ENCODE data around the gene PACRG. TPM values are rescaled to one million over a fixed set of nuclear protein-coding genes. Genes with fewer than 3 reads are reported as not detected.

Gene PACRG
- total and polyA plus RNA-seq, 10 of the 15 experiments (the other 5 are each of a cell fraction or from before 2014, with no cell fraction given) = not detected

DNA sequence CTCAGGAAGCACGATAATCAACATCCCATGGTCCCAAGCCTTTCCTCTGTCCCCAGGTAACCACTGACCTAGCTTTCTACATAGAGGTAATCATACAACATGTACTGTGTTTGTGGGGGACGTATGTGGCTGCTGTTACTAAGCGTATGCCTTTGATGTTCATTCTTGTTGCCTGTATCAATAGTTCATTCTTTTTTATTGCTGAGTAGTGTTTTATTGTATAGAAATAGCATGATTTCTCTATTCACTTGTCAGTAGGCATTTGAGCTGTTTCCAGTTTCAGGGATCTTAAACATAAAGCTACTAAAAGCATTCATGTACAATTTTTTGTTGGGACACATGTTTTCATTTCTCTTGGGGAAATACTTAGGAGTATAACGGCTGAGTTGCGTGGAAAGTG lies 185.4 kb downstream of the PACRG start:
- no peak for TF ChIP-seq MTA2 (IDR thresholded peaks at IDR 0.05; ENCODE audit: low read depth)
- TF ChIP-seq EZH2 (IDR thresholded peaks at IDR 0.05; ENCODE audit: borderline replicate concordance, control insufficient read depth, low read depth, low read length) = no peak
- no peak for TF ChIP-seq PAX8 (IDR thresholded peaks at IDR 0.05)
- TF ChIP-seq, protein P1, sequence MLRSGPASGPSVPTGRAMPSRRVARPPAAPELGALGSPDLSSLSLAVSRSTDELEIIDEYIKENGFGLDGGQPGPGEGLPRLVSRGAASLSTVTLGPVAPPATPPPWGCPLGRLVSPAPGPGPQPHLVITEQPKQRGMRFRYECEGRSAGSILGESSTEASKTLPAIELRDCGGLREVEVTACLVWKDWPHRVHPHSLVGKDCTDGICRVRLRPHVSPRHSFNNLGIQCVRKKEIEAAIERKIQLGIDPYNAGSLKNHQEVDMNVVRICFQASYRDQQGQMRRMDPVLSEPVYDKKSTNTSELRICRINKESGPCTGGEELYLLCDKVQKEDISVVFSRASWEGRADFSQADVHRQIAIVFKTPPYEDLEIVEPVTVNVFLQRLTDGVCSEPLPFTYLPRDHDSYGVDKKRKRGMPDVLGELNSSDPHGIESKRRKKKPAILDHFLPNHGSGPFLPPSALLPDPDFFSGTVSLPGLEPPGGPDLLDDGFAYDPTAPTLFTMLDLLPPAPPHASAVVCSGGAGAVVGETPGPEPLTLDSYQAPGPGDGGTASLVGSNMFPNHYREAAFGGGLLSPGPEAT (IDR thresholded peaks at IDR 0.05; ENCODE audit: low read depth) = no peak
- no peak for TF ChIP-seq TBL1XR1 (IDR thresholded peaks at IDR 0.05; ENCODE audit: low read depth, low read length)
- TF ChIP-seq ASH2L (IDR thresholded peaks at IDR 0.05; ENCODE audit: borderline replicate concordance, low read depth) = no peak
- TF ChIP-seq, protein P2, sequence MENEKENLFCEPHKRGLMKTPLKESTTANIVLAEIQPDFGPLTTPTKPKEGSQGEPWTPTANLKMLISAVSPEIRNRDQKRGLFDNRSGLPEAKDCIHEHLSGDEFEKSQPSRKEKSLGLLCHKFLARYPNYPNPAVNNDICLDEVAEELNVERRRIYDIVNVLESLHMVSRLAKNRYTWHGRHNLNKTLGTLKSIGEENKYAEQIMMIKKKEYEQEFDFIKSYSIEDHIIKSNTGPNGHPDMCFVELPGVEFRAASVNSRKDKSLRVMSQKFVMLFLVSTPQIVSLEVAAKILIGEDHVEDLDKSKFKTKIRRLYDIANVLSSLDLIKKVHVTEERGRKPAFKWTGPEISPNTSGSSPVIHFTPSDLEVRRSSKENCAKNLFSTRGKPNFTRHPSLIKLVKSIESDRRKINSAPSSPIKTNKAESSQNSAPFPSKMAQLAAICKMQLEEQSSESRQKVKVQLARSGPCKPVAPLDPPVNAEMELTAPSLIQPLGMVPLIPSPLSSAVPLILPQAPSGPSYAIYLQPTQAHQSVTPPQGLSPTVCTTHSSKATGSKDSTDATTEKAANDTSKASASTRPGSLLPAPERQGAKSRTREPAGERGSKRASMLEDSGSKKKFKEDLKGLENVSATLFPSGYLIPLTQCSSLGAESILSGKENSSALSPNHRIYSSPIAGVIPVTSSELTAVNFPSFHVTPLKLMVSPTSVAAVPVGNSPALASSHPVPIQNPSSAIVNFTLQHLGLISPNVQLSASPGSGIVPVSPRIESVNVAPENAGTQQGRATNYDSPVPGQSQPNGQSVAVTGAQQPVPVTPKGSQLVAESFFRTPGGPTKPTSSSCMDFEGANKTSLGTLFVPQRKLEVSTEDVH (IDR thresholded peaks at IDR 0.05; ENCODE audit: low read depth, partially characterized antibody) = no peak
- no peak for TF ChIP-seq EED (IDR thresholded peaks at IDR 0.05; ENCODE audit: low read depth)
- TF ChIP-seq SREBF1 (IDR thresholded peaks at IDR 0.05; ENCODE audit: low read length) = no peak
- TF ChIP-seq NFIC (IDR thresholded peaks at IDR 0.05; ENCODE audit: low read depth, low read length) = no peak
- no peak for TF ChIP-seq HDGF (IDR thresholded peaks at IDR 0.05)
- TF ChIP-seq POLR2AphosphoS2 (IDR thresholded peaks at IDR 0.05; ENCODE audit: low read depth, low read length) = no peak
- TF ChIP-seq, protein P3, sequence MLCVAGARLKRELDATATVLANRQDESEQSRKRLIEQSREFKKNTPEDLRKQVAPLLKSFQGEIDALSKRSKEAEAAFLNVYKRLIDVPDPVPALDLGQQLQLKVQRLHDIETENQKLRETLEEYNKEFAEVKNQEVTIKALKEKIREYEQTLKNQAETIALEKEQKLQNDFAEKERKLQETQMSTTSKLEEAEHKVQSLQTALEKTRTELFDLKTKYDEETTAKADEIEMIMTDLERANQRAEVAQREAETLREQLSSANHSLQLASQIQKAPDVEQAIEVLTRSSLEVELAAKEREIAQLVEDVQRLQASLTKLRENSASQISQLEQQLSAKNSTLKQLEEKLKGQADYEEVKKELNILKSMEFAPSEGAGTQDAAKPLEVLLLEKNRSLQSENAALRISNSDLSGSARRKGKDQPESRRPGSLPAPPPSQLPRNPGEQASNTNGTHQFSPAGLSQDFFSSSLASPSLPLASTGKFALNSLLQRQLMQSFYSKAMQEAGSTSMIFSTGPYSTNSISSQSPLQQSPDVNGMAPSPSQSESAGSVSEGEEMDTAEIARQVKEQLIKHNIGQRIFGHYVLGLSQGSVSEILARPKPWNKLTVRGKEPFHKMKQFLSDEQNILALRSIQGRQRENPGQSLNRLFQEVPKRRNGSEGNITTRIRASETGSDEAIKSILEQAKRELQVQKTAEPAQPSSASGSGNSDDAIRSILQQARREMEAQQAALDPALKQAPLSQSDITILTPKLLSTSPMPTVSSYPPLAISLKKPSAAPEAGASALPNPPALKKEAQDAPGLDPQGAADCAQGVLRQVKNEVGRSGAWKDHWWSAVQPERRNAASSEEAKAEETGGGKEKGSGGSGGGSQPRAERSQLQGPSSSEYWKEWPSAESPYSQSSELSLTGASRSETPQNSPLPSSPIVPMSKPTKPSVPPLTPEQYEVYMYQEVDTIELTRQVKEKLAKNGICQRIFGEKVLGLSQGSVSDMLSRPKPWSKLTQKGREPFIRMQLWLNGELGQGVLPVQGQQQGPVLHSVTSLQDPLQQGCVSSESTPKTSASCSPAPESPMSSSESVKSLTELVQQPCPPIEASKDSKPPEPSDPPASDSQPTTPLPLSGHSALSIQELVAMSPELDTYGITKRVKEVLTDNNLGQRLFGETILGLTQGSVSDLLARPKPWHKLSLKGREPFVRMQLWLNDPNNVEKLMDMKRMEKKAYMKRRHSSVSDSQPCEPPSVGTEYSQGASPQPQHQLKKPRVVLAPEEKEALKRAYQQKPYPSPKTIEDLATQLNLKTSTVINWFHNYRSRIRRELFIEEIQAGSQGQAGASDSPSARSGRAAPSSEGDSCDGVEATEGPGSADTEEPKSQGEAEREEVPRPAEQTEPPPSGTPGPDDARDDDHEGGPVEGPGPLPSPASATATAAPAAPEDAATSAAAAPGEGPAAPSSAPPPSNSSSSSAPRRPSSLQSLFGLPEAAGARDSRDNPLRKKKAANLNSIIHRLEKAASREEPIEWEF (IDR thresholded peaks at IDR 0.05; ENCODE audit: insufficient replicate concordance, low read depth, low read length) = no peak
- no peak for TF ChIP-seq NFXL1 (IDR thresholded peaks at IDR 0.05; ENCODE audit: borderline replicate concordance)
- no peak for TF ChIP-seq BMI1 (IDR thresholded peaks at IDR 0.05; ENCODE audit: borderline replicate concordance)
- no peak for TF ChIP-seq MYC (IDR thresholded peaks at IDR 0.05; ENCODE audit: insufficient read depth, insufficient read length, insufficient replicate concordance, low read length, severe bottlenecking)
- FAIRE-seq = no peak
- BruUV-seq (replicated peaks) = no TSS peak
- in situ Hi-C loops (cut with MboI) = no loop called here
- H3K79me2 ChIP-seq (ENCODE audit: control insufficient read depth, insufficient read depth, low read length) = no peaks in the 10 kb centered on the region
- H3K9me3 ChIP-seq (replicated peaks; ENCODE audit: control insufficient read depth, insufficient read depth, low read length) = no peaks in the 10 kb centered on the region
- no peak for ATAC-seq
- no peak overlapping the region for H3K27ac ChIP-seq (ENCODE audit: control insufficient read depth, insufficient read depth)
- H4K20me1 ChIP-seq (ENCODE audit: control insufficient read depth, insufficient read depth) = no peaks in the 10 kb centered on the region
- no peak overlapping the region for H3K4me3 ChIP-seq
- no peaks in the 10 kb centered on the region for H3K36me3 ChIP-seq (ENCODE audit: control insufficient read depth in 2 of 2, insufficient read depth in 2 of 2, low read length in 1 of 2)
- intact Hi-C loops (cut with micrococcal nuclease; ENCODE audit: unreplicated experiment) = no loop called here
- CTCF ChIA-PET = no interaction called here
- no peak for DNase-seq (ENCODE audit: low read depth, low spot score)
- H2AFZ ChIP-seq (ENCODE audit: control insufficient read depth, low read depth, low read length) = no peak overlapping the region
- H3K27me3 ChIP-seq (replicated peaks in 1 of 2; ENCODE audit: control insufficient read depth in 2 of 2, insufficient read depth in 2 of 2, low read length in 1 of 2) = no peaks in the 10 kb centered on the region
- POLR2A ChIA-PET = no interaction called here
- no peak overlapping the region for H3K9ac ChIP-seq (ENCODE audit: control insufficient read depth, insufficient read depth, low read length)
- SMC1A ChIA-PET (ENCODE audit: uncharacterized antibody, unreplicated experiment) = no interaction called here
- H3K4me1 ChIP-seq (ENCODE audit: control insufficient read depth, insufficient read depth, low read length) = no peaks in the 10 kb centered on the region
- WGBS (ENCODE audit: insufficient coverage, insufficient replicate concordance, low lambda C conversion rate, missing lambda C conversion rate) = 41% methylated on average over 5 of the region's 5 CpGs
- RAD21 ChIA-PET (ENCODE audit: unreplicated experiment) = no interaction called here
- H3K4me2 ChIP-seq (ENCODE audit: control insufficient read depth, insufficient read depth) = no peak overlapping the region
